ENCODE results near the gene PARD3.

- TF ChIP-seq FOXK2 (IDR thresholded peaks at IDR 0.05) (no peak), ELF4 (IDR thresholded peaks at IDR 0.05) (no peak), TARDBP (IDR thresholded peaks at IDR 0.05) (no peak), SP1 (IDR thresholded peaks at IDR 0.05) (no peak), HDGF (IDR thresholded peaks at IDR 0.05; ENCODE audit: borderline replicate concordance) (no peak), BHLHE40 (IDR thresholded peaks at IDR 0.05; ENCODE audit: borderline replicate concordance) (no peak), SUZ12 (IDR thresholded peaks at IDR 0.05) (no peak), L3MBTL2 (conservative IDR thresholded peaks at IDR 0.05) (no peak), ARNT (IDR thresholded peaks at IDR 0.05) (no peak), FOXM1 (IDR thresholded peaks at IDR 0.05; ENCODE audit: borderline replicate concordance) (no peak)
- TF ChIP-seq, protein P1, sequence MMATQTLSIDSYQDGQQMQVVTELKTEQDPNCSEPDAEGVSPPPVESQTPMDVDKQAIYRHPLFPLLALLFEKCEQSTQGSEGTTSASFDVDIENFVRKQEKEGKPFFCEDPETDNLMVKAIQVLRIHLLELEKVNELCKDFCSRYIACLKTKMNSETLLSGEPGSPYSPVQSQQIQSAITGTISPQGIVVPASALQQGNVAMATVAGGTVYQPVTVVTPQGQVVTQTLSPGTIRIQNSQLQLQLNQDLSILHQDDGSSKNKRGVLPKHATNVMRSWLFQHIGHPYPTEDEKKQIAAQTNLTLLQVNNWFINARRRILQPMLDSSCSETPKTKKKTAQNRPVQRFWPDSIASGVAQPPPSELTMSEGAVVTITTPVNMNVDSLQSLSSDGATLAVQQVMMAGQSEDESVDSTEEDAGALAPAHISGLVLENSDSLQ (IDR thresholded peaks at IDR 0.05) = no peak
Measured at GRCh38 chr10:34758447-34758996, 56.6 kb downstream of the PARD3 start.
